ENCODE data around the gene AKAP8L.

DNA sequence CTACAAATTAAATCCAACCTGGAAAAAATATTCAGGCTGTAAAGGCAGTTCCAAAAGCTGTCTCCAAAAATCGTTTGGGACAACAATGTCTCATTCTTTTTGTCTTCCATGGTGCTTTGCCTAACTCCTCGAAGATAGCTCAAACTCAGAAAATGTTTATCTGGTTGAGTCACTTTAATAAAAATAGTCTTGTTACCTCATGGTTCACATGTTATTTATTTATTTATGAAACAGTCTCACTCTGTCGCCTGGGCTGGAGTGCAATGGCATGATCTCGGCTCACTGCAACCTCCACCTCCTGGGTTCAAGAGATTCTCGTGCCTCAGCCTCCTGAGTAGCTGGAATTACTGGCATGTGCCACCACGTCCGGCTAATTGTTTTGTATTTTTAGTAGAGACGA is 81.6 kb downstream of the AKAP8L start:
- TF ChIP-seq, protein P1, sequence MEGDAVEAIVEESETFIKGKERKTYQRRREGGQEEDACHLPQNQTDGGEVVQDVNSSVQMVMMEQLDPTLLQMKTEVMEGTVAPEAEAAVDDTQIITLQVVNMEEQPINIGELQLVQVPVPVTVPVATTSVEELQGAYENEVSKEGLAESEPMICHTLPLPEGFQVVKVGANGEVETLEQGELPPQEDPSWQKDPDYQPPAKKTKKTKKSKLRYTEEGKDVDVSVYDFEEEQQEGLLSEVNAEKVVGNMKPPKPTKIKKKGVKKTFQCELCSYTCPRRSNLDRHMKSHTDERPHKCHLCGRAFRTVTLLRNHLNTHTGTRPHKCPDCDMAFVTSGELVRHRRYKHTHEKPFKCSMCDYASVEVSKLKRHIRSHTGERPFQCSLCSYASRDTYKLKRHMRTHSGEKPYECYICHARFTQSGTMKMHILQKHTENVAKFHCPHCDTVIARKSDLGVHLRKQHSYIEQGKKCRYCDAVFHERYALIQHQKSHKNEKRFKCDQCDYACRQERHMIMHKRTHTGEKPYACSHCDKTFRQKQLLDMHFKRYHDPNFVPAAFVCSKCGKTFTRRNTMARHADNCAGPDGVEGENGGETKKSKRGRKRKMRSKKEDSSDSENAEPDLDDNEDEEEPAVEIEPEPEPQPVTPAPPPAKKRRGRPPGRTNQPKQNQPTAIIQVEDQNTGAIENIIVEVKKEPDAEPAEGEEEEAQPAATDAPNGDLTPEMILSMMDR (conservative IDR thresholded peaks at IDR 0.05 in 1 of 2, IDR thresholded peaks at IDR 0.05 in 1 of 2; ENCODE audit: low read depth in 1 of 2, low read length in 2 of 2): no peak
- TF ChIP-seq EZH2 (IDR thresholded peaks at IDR 0.05; ENCODE audit: low read length, missing control alignments): no peak

All from fibroblast of lung (primary cell).